Stimulated activated naive CD8-positive, alpha-beta T cell treated with anti-CD3 and anti-CD28 coated beads, Interleukin-15, Interleukin-2, amounts not matched to agents 100 ng/mL and 50 ng/mL, for 24 hours (primary cell): Measurements from ENCODE around the gene LMF1.

ENCODE experiments used
- H3K27ac Mint-ChIP-seq: one replicate; pipeline ENCODE4 v1.8.0; 2021; ENCODE audit warnings: mild to moderate bottlenecking, mixed read lengths
- H3K27me3 Mint-ChIP-seq: one replicate; pipeline ENCODE4 v1.8.0; 2021; ENCODE audit warnings: mixed read lengths
- H3K36me3 Mint-ChIP-seq: one replicate; pipeline ENCODE4 v1.8.0; 2021; ENCODE audit warnings: low read depth, mixed read lengths
- H3K4me1 Mint-ChIP-seq: one replicate; pipeline ENCODE4 v1.8.0; 2021; ENCODE audit warnings: low read depth, mixed read lengths
- H3K4me3 Mint-ChIP-seq: one replicate; pipeline ENCODE4 v1.8.0; 2021; ENCODE audit warnings: mild to moderate bottlenecking, mixed read lengths
- H3K9me3 Mint-ChIP-seq: one replicate; pipeline ENCODE4 v1.8.0; 2021; ENCODE audit warnings: mixed read lengths

The LMF1 gene

GRCh38 chr16:970766-971581 is at the start of gene LMF1:
TSS of gene LMF1 (minus strand) at chr16:970984. CDS start at chr16:970980, 4 bp downstream.
- Mint-ChIP-seq H3K27me3 (no peaks in the 10 kb centered on the region), H3K4me3 (peak within 1 kb of the TSS; percentile 81), H3K27ac (peak within 1 kb of the TSS; percentile 70), H3K9me3 (no peaks in the 10 kb centered on the region), H3K36me3 (peaks cover 9% of the 10 kb centered on the region), H3K4me1 (peaks cover 17% of the 10 kb centered on the region)

- Mint-ChIP-seq H3K27me3 (no peaks in the 10 kb centered on the region), H3K36me3 (no peaks in the 10 kb centered on the region), H3K4me3 (no peak overlapping the region), H3K27ac (no peak overlapping the region), H3K9me3 (no peaks in the 10 kb centered on the region), H3K4me1 (no peaks in the 10 kb centered on the region)
These were observed 49.3 kb upstream of the LMF1 start for GRCh38 chr16:1020091-1020399.

GRCh38 chr16:1019231-1020090 is 48.7 kb upstream of the LMF1 start:
- Mint-ChIP-seq H3K9me3 (no peaks in the 10 kb centered on the region), H3K4me1 (no peaks in the 10 kb centered on the region), H3K27me3 (no peaks in the 10 kb centered on the region)

GRCh38 chr16:1018447-1019198 is 47.8 kb upstream of the LMF1 start:
- Mint-ChIP-seq H3K4me3 (no peak overlapping the region), H3K4me1 (no peaks in the 10 kb centered on the region), H3K9me3 (no peaks in the 10 kb centered on the region), H3K36me3 (no peaks in the 10 kb centered on the region), H3K27me3 (no peaks in the 10 kb centered on the region), H3K27ac (no peak overlapping the region)

More at GRCh38 chr16:1019231-1020090, 48.7 kb upstream of the LMF1 start:
- H3K27ac Mint-ChIP-seq: no peak overlapping the region
- H3K4me3 Mint-ChIP-seq: no peak overlapping the region
- H3K36me3 Mint-ChIP-seq: no peaks in the 10 kb centered on the region

DNA sequence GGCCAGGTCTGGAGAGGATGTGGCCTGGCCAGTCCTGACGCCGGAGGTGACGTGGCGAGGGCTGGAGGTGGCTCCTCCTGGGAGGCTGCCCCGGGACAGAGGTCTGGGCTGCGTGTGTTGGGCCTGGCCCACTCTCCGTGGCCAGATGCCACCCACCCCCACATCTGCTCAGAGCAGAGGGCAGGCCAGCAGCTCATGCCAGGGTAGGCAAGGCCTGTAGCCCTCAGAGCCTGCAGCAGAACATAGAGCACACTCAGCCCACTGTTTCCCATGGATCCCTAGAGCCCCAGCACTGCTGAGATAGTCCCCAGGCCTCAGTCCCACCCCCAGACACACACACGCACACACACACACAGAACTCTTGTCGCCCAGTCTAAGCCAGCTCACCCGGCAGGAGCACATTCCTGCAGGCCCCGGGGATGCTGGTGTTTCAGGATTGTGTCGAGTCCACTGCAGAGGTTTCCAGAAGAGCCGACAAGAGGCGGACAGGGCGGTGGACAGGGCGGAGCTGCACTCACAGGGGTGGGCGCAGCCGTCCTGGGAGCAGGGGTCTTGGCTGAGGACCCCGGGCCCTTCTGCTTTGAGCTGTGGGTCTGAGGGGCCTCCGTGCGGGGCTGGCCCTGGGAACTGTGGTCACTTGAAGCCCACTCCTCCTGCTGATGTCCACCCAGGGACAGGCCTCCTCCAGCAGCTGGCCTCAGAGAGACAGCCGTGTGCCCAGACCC is 44.1 kb upstream of the LMF1 start:
- Mint-ChIP-seq H3K4me1 (no peaks in the 10 kb centered on the region), H3K27ac (no peak overlapping the region), H3K4me3 (no peak overlapping the region), H3K27me3 (no peaks in the 10 kb centered on the region), H3K36me3 (no peaks in the 10 kb centered on the region), H3K9me3 (no peaks in the 10 kb centered on the region)

GRCh38 chr16:1014221-1014620 is 43.4 kb upstream of the LMF1 start:
- Mint-ChIP-seq H3K27ac (no peak overlapping the region), H3K9me3 (no peaks in the 10 kb centered on the region), H3K4me1 (no peaks in the 10 kb centered on the region), H3K27me3 (no peaks in the 10 kb centered on the region), H3K36me3 (no peaks in the 10 kb centered on the region), H3K4me3 (no peak overlapping the region)

GRCh38 chr16:1013593-1013900 is 42.8 kb upstream of the LMF1 start:
- H3K36me3 Mint-ChIP-seq: no peaks in the 10 kb centered on the region
- H3K4me1 Mint-ChIP-seq: no peaks in the 10 kb centered on the region

GRCh38 chr16:1012722-1013592 is 42.2 kb upstream of the LMF1 start:
- Mint-ChIP-seq H3K36me3 (no peaks in the 10 kb centered on the region), H3K27me3 (peaks cover 5% of the 10 kb centered on the region), H3K9me3 (no peaks in the 10 kb centered on the region), H3K27ac (no peak overlapping the region), H3K4me1 (no peaks in the 10 kb centered on the region), H3K4me3 (no peak overlapping the region)

More at GRCh38 chr16:1013593-1013900, 42.8 kb upstream of the LMF1 start:
- Mint-ChIP-seq H3K27ac (no peak overlapping the region), H3K9me3 (no peaks in the 10 kb centered on the region), H3K4me3 (no peak overlapping the region), H3K27me3 (peaks cover 4% of the 10 kb centered on the region)

GRCh38 chr16:1012135-1012534 is 41.4 kb upstream of the LMF1 start:
- Mint-ChIP-seq H3K27me3 (peaks cover 5% of the 10 kb centered on the region), H3K4me1 (no peaks in the 10 kb centered on the region), H3K36me3 (no peaks in the 10 kb centered on the region), H3K9me3 (no peaks in the 10 kb centered on the region), H3K4me3 (no peak overlapping the region), H3K27ac (no peak overlapping the region)

GRCh38 chr16:1011316-1012082 is 40.7 kb upstream of the LMF1 start:
- Mint-ChIP-seq H3K36me3 (no peaks in the 10 kb centered on the region), H3K4me3 (no peak overlapping the region), H3K9me3 (no peaks in the 10 kb centered on the region), H3K27me3 (peaks cover 5% of the 10 kb centered on the region), H3K4me1 (no peaks in the 10 kb centered on the region), H3K27ac (no peak overlapping the region)

- no peaks in the 10 kb centered on the region for H3K9me3 Mint-ChIP-seq
- no peak overlapping the region for H3K4me3 Mint-ChIP-seq
- H3K27ac Mint-ChIP-seq: no peak overlapping the region
- peaks cover 5% of the 10 kb centered on the region for H3K4me1 Mint-ChIP-seq
- peaks cover 5% of the 10 kb centered on the region for H3K27me3 Mint-ChIP-seq
- H3K36me3 Mint-ChIP-seq: no peaks in the 10 kb centered on the region
These were observed 40.0 kb upstream of the LMF1 start for GRCh38 chr16:1010815-1011214.

GRCh38 chr16:1010251-1010650 is 39.5 kb upstream of the LMF1 start:
- H3K4me3 Mint-ChIP-seq: no peak overlapping the region
- peaks cover 5% of the 10 kb centered on the region for H3K27me3 Mint-ChIP-seq
- no peaks in the 10 kb centered on the region for H3K36me3 Mint-ChIP-seq
- no peak overlapping the region for H3K27ac Mint-ChIP-seq
- peaks cover 11% of the 10 kb centered on the region for H3K4me1 Mint-ChIP-seq
- no peaks in the 10 kb centered on the region for H3K9me3 Mint-ChIP-seq

- H3K9me3 Mint-ChIP-seq: no peaks in the 10 kb centered on the region
- no peak overlapping the region for H3K4me3 Mint-ChIP-seq
- H3K27ac Mint-ChIP-seq: no peak overlapping the region
- H3K27me3 Mint-ChIP-seq: peaks cover 5% of the 10 kb centered on the region
- H3K4me1 Mint-ChIP-seq: peaks cover 13% of the 10 kb centered on the region
- no peaks in the 10 kb centered on the region for H3K36me3 Mint-ChIP-seq
These were observed 38.8 kb upstream of the LMF1 start for GRCh38 chr16:1009358-1010150.
